OCI-LY3 (cell line): ENCODE data around the gene HOXA3.

Source experiments
- H2AFZ ChIP-seq: fragments of 200-600, 300-600 bp; shearing (Covaris generic); 2 replicates; pipeline ENCODE4 v1.6.0; 2014; ENCODE audit warnings: antibody characterized with exemption, low read depth, low read length
- H3K27ac ChIP-seq: fragments of 200-600, 300-600 bp; sonication (generic); 2 replicates; pipeline ENCODE4 v1.5.1; 2014; ENCODE audit warnings: mild to moderate bottlenecking, low read length, moderate library complexity, mixed read lengths
- H3K27me3 ChIP-seq: fragments of 200-600, 300-600 bp; sonication (generic); 2 replicates; pipeline ENCODE4 v1.6.1; 2014; ENCODE audit warnings: low read depth, low read length, mixed read lengths
- H3K36me3 ChIP-seq: fragments of 200-600, 300-600 bp; sonication (generic); replicated peaks from 2 replicates; pipeline ENCODE3; 2014; ENCODE audit warnings: low read depth, low read length, mixed read lengths
- H3K4me1 ChIP-seq: fragments of 300-600, 200-600 bp; sonication (generic); 2 replicates; pipeline ENCODE4 v1.6.1; 2014; ENCODE audit warnings: low read length, mixed read lengths
- H3K4me2 ChIP-seq: fragments of 200-600, 300-600 bp; sonication (generic); 2 replicates; pipeline ENCODE4 v1.6.1; 2014; ENCODE audit warnings: low read length, mixed read lengths
- H3K4me3 ChIP-seq: fragments of 300-600, 200-600 bp; sonication (generic); 2 replicates; pipeline ENCODE4 v1.5.1; 2014; ENCODE audit warnings: antibody characterized with exemption, mild to moderate bottlenecking, low read length, moderate library complexity
- H3K79me2 ChIP-seq: fragments of 300-600, 200-600 bp; shearing (Covaris generic); 2 replicates; pipeline ENCODE4 v1.6.1; 2014; ENCODE audit warnings: mild to moderate bottlenecking, low read length, mixed read lengths
- H3K9ac ChIP-seq: fragments of 300-600, 200-600 bp; shearing (Covaris generic); 2 replicates; pipeline ENCODE4 v1.6.0; 2014; ENCODE audit warnings: mild to moderate bottlenecking, low read length, moderate library complexity
- H3K9me3 ChIP-seq: fragments of 200-600, 300-600 bp; shearing (Covaris generic); 2 replicates; pipeline ENCODE4 v1.6.1; 2014; ENCODE audit warnings: low read length, mixed read lengths; ENCODE audit not compliant: insufficient read depth
- H4K20me1 ChIP-seq: fragments of 200-600, 300-600 bp; sonication (generic); 2 replicates; pipeline ENCODE4 v1.6.1; 2016; ENCODE audit warnings: low read length, mixed read lengths; ENCODE audit not compliant: insufficient read depth
- EZH2phosphoT487 ChIP-seq: fragments of 200-600 bp; shearing (Covaris generic); IDR thresholded peaks from 2 replicates; pipeline ENCODE4 v1.6.1; 2018; ENCODE audit warnings: antibody characterized with exemption, mixed run types, low read depth
- TF ChIP-seq, protein P1 (sequence below): fragments of 200-600, 300-600 bp; sonication (generic); IDR thresholded peaks from 2 replicates; pipeline ENCODE4 v1.5.1; 2014; ENCODE audit warnings: antibody characterized with exemption, low read length, low read depth

Gene HOXA3

DNA sequence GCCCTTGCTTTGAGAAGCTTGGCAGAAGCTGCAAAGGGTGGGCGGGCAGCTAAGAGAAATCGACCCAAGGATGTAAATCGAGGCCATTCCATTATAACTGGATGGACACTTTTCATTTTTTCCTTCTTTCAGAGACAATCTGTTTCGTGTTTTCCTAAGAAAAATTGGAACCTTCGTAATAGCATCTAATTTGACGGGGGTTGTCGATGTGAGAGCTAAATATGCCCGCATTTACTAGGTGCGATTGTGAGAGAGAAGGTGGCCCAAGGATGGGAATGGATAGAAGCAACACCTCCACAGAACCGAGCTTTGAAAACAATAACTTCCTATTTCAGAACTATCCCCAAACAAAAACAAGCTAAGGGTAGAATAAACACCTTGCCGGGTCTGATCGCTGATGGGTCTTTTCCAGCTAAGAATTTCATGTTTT lies 21.0 kb downstream of the HOXA3 start:
- H3K27me3 ChIP-seq: no peaks in the 10 kb centered on the region; the same call in 1 of the 2 replicates
- no peak overlapping the region for H3K4me3 ChIP-seq

DNA sequence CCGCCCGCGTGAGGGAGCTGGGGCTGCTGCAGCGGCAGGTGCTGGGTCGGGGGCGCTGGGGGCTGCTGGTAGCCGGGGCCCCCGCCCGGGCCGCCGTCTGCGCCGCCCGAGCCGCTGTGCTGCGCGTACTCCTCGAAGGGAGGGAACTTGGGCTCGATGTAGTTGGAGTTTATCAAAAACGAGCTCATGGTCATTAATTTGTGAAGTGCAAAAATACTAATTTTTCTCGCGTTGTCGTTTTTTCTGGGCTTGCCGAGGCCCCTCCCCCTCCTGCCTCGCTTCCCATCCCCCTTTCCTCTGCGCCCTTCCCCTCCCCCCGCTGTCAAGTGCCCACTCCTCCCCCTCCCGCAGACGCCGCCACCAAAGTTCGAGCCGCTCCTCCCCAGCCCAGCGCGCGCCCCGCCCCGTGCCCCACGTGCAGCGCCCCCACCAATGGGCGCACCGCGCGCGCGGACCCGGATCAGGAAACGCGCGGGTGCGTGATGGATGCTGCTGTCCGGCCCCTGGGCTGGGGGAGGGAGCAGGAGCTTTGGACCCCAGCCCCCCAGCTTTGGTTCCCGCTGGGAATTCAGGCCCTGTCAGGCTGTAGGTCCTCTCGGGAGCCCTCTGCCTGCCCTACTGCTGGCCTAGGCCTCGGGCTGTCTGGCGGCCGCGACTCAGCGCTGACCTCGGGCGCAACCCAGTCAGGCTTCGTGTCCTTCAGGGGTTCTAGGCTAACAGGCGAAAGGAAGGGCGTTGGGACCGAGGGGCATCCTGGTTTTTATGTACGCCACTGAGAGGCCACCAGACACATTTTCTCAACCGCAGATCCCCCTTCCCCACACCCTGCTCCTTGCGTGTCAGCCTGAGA lies 21.6 kb downstream of the HOXA3 start, which contains the start of gene HOXA4:
Gene HOXA4, minus strand, starts transcription at position 218 of the 850 bp plus-strand sequence. Its CDS starts 24 bp downstream, at position 194.
- Histone ChIP-seq H3K9me3 (no peaks in the 10 kb centered on the region), H3K27ac (no peak within 1 kb of the TSS), H3K79me2 (no peaks in the 10 kb centered on the region), H2AFZ (no peak within 1 kb of the TSS), H3K27me3 (no peaks in the 10 kb centered on the region; the same call in 1 of the 2 replicates), H3K4me1 (peaks cover 20% of the 10 kb centered on the region), H3K9ac (no peak within 1 kb of the TSS), H4K20me1 (peaks cover 7% of the 10 kb centered on the region; the same call in 1 of the 2 replicates), H3K4me3 (no peak within 1 kb of the TSS), H3K4me2 (no peak within 1 kb of the TSS), H3K36me3 (no peaks in the 10 kb centered on the region)
- no peak for TF ChIP-seq EZH2phosphoT487
- TF ChIP-seq, protein P1, sequence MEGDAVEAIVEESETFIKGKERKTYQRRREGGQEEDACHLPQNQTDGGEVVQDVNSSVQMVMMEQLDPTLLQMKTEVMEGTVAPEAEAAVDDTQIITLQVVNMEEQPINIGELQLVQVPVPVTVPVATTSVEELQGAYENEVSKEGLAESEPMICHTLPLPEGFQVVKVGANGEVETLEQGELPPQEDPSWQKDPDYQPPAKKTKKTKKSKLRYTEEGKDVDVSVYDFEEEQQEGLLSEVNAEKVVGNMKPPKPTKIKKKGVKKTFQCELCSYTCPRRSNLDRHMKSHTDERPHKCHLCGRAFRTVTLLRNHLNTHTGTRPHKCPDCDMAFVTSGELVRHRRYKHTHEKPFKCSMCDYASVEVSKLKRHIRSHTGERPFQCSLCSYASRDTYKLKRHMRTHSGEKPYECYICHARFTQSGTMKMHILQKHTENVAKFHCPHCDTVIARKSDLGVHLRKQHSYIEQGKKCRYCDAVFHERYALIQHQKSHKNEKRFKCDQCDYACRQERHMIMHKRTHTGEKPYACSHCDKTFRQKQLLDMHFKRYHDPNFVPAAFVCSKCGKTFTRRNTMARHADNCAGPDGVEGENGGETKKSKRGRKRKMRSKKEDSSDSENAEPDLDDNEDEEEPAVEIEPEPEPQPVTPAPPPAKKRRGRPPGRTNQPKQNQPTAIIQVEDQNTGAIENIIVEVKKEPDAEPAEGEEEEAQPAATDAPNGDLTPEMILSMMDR: no peak

More for the DNA sequence above, 21.0 kb downstream of the HOXA3 start:
- H3K79me2 ChIP-seq: no peaks in the 10 kb centered on the region
- no peaks in the 10 kb centered on the region for H3K36me3 ChIP-seq
- no peaks in the 10 kb centered on the region for H3K9me3 ChIP-seq
- H3K27ac ChIP-seq: no peak overlapping the region
- TF ChIP-seq, protein P1: no peak
- TF ChIP-seq EZH2phosphoT487: no peak
- H3K4me2 ChIP-seq: no peak overlapping the region
- peaks cover 7% of the 10 kb centered on the region; the same call in 1 of the 2 replicates for H4K20me1 ChIP-seq
- no peak overlapping the region for H3K9ac ChIP-seq
- H3K4me1 ChIP-seq: peaks cover 25% of the 10 kb centered on the region
- no peak overlapping the region for H2AFZ ChIP-seq

DNA sequence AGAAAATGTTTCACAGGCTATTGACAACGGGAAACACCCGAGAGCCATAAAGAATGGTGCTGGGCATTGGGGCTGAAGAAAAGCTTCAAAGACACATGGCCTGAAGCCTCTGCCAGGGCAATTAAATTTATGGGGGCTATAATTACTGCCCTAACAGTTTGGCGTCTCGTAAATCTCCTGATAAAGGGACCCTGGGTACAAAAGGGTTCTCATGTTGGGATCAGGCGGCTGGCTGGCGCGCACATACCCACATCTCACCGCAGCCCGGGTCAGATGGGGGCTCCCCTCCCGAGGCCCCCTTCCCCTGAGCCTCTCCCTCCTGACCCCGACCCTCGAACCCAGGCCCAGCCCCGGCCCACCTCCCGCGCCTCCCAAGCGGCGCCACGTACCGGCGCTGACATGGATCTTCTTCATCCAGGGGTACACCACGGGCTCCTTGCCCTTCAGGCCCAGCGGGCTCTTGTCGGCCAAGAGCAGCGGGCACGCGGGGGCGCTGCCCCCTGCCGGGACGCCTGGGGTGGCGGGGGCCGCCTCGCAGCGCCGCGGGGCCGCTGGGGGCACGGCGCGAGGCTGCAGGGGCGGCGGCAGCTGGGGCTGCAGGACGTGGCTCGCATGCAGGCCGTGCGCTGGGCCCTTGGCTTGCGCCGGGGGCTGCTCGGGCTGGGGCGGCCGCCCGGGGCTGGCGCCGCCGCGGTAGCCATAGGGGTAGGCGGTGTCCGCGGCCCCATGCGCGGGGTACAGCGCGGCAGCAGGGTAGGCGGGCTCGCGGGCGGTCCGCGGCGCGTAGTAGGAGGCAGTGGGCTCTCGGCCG lies 22.4 kb downstream of the HOXA3 start:
- Histone ChIP-seq H2AFZ (no peak overlapping the region), H3K4me3 (no peak overlapping the region), H3K27ac (no peak overlapping the region), H3K79me2 (no peaks in the 10 kb centered on the region), H4K20me1 (peaks cover 5% of the 10 kb centered on the region; the same call in 1 of the 2 replicates), H3K36me3 (no peaks in the 10 kb centered on the region), H3K9me3 (no peaks in the 10 kb centered on the region), H3K9ac (no peak overlapping the region), H3K27me3 (no peaks in the 10 kb centered on the region; the same call in 1 of the 2 replicates), H3K4me1 (peaks cover 11% of the 10 kb centered on the region), H3K4me2 (no peak overlapping the region)
- TF ChIP-seq, protein P1: no peak
- no peak for TF ChIP-seq EZH2phosphoT487
